ENCODE results near the gene KCNJ3.

- TF ChIP-seq, protein P1, sequence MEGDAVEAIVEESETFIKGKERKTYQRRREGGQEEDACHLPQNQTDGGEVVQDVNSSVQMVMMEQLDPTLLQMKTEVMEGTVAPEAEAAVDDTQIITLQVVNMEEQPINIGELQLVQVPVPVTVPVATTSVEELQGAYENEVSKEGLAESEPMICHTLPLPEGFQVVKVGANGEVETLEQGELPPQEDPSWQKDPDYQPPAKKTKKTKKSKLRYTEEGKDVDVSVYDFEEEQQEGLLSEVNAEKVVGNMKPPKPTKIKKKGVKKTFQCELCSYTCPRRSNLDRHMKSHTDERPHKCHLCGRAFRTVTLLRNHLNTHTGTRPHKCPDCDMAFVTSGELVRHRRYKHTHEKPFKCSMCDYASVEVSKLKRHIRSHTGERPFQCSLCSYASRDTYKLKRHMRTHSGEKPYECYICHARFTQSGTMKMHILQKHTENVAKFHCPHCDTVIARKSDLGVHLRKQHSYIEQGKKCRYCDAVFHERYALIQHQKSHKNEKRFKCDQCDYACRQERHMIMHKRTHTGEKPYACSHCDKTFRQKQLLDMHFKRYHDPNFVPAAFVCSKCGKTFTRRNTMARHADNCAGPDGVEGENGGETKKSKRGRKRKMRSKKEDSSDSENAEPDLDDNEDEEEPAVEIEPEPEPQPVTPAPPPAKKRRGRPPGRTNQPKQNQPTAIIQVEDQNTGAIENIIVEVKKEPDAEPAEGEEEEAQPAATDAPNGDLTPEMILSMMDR (IDR thresholded peaks at IDR 0.05): no peak
- TF ChIP-seq POLR2A (IDR thresholded peaks at IDR 0.05): no peak
These were observed 78.3 kb downstream of the KCNJ3 start for GRCh38 chr2:154776825-154777224.
